BLaER1 treated with 17β-estradiol and CSF1 and Interleukin-3, amounts not matched to agents 10 nM and 100 nM (cell line): ENCODE measurements around the gene LAIR2.

ENCODE experiments used
- H3K27ac ChIP-seq, 11 experiments: shearing (Covaris generic); formaldehyde crosslinking; 2 replicates each; pipeline ENCODE4 v1.8.1; 2022
- H3K27me3 ChIP-seq, 11 experiments: shearing (Covaris generic); formaldehyde crosslinking; 2 replicates each; pipeline ENCODE4 v1.8.1; 2022
- H3K36me3 ChIP-seq, 11 experiments: shearing (Covaris generic); formaldehyde crosslinking; 2 replicates each; pipeline ENCODE4 v1.8.1; 2022
- H3K4me1 ChIP-seq, 10 experiments: shearing (Covaris generic); formaldehyde crosslinking; 2 replicates each; pipeline ENCODE4 v1.8.1; 2022
- H3K4me2 ChIP-seq, 11 experiments: shearing (Covaris generic); formaldehyde crosslinking; 2 replicates each; pipeline ENCODE4 v1.8.1; 2022
- H3K4me3 ChIP-seq, 10 experiments: shearing (Covaris generic); formaldehyde crosslinking; 2 replicates each; pipeline ENCODE4 v1.8.1; 2022
- H3K9ac ChIP-seq, 11 experiments: shearing (Covaris generic); formaldehyde crosslinking; 2 replicates each; pipeline ENCODE4 v1.8.1; 2022
- H3K9me3 ChIP-seq, 11 experiments: shearing (Covaris generic); formaldehyde crosslinking; replicated peaks in 1 of 11; 2 replicates each; pipeline ENCODE4 v1.8.1; 2022
- H4K20me1 ChIP-seq, 11 experiments: shearing (Covaris generic); formaldehyde crosslinking; 2 replicates each; pipeline ENCODE4 v1.8.1; 2022
- Cebpa-rat ChIP-seq, 11 experiments: shearing (Covaris generic); IDR thresholded peaks; 2 replicates each; pipeline ENCODE4 v1.8.1; 2022

The LAIR2 gene

DNA sequence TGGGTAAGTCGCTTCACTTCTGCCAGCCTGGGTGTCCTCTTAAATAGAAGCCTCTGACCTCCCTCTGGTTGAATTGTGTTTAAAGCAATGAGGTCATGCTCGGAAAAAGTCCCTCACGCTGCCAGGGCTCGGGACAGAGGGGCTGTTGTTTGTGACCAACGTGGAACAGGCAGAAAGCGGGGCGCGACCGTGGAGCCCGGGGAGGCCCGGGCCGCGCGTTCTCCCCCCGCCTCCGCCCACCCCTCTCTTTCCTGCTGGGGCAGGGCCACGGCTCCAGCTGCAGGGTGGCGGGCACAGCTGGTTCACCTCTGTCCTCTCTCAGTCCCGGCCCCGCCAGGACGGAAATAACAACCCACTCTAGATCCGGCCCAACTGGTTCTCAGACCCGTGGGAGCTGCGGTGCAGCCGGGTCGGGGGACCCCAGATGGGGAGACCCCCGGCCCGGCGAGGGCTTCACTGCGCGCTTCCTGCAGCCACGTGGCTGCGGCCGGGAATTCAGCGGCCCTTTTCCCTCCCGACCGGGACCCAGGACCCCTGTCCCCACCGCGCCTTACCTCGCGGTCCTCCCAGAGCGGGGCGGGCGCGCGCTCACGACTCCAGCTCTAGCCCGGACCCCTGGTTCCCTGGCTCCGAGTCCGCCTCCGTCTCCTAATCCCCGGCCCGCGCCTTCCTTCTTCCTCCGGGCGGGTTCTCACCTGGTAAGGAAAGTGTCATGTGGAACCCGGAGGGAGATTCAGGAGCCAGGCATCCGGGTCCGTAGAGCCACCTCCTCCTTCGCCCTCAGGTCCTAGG, 31.4 kb upstream of the LAIR2 start:
- no peak for TF ChIP-seq Cebpa-rat (IDR thresholded peaks at IDR 0.05)
- H3K36me3 ChIP-seq: no peaks in the 10 kb centered on the region
- peak overlapping the region; percentile 61 to 72 (median 61) for H3K4me3 ChIP-seq
- H4K20me1 ChIP-seq: no peaks in the 10 kb centered on the region
- H3K27ac ChIP-seq: peak overlapping the region; percentile 40 to 95 (median 73); a peak in 21 of 22 replicates
- H3K9ac ChIP-seq: peak overlapping the region; percentile 65 to 90 (median 77)
- peak overlapping the region; percentile 93 to 100 (median 100) for H3K4me2 ChIP-seq
- peaks cover 0 to 35% (median 0%) of the 10 kb centered on the region in 11 experiments; a peak in 6 of 22 replicates for H3K27me3 ChIP-seq
- H3K9me3 ChIP-seq: no peaks in the 10 kb centered on the region
- H3K4me1 ChIP-seq: peaks cover 48 to 61% (median 53%) of the 10 kb centered on the region in 10 experiments

DNA sequence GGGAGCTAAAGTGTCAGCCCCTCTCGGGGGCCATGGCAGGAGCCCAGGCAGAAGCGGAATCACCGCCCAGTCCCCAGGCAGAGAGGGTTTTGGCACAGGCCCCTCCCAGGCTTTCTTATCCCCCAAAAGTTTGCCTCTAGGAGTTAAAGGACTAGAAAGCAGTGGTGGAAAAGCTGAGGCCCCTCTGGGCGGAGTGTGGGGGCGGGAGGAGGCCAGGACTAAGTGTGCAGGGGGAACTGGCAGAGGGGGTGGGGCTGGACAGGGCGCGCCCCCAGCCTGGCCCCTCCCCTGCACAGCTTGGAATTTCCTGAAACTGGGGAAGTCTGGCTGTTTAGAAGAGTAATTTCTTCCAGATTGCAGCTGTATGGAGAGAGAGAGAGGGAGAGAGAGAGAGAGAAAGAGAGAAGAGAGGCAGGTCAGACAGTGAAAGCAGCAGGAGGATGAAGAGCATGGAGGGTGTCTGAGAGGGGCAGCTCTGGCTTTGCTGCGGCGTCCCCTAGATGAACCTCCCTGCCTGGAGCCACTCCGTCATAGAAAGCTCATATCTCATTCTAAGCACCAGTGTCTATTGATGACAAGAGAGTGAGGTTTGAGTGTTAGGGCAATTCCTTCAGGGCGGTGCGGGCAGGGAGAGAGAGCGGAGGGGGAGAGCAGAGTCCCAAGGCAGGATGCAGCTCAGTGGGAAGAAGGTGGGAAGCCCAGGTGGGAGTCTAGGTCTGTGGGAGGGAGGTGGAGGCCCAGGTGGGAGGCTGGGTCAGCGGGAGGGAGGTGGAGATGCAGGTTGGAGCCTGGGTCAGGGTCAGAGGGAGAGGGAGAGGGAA, 29.4 kb upstream of the LAIR2 start, which contains the start of gene CDC42EP5:
TSS of gene CDC42EP5 (minus strand) at position 226 of the 821 bp plus-strand sequence. CDS start 7,749 bp downstream, outside the sequence.
- peak within 1 kb of the TSS; percentile 42 to 73 (median 56); a peak in 19 of 22 replicates for H3K9ac ChIP-seq

DNA sequence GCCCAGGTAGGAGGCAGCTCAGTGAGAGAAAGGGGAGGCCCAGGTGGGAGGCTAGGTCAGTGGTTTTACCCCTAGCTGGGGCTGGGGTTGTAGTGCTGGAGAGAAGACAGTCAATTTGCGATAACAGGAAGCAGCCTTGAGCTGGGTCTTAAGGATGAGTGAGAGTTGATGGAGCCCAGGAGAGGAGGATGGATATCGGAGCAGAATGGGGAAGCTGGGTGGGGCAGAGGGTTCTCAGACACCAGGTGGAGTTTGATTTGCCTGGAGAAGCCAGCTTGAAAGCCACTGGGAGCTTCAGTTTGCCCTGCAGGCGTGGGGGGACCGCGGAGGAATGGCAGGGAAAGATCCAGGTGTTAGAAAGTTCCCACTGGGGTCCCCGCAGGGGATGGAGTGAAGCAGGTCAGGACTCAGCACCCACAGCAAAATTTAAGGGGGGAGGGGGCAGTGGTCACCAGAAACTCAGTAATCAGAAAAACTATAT, 28.7 kb upstream of the LAIR2 start:
- Histone ChIP-seq H3K27ac (peak overlapping the region in 2 of 11 experiments; percentile 55 to 56; a peak in 3 of 22 replicates), H3K4me2 (peak overlapping the region; percentile 65 to 95 (median 85); a peak in 21 of 22 replicates), H3K4me3 (no peak overlapping the region), H3K9me3 (no peaks in the 10 kb centered on the region), H3K9ac (0 out of 22 replicates have a peak overlapping the region, but pooled peaks of 2 of the 11 experiments have one; percentile 42 to 68), H3K27me3 (peaks cover 0 to 61% (median 0%) of the 10 kb centered on the region in 11 experiments; a peak in 8 of 22 replicates), H3K36me3 (no peaks in the 10 kb centered on the region), H3K4me1 (peaks cover 40 to 46% (median 41%) of the 10 kb centered on the region in 10 experiments), H4K20me1 (peaks cover 0 to 8% (median 0%) of the 10 kb centered on the region in 11 experiments; a peak in 4 of 22 replicates)
- no peak for TF ChIP-seq Cebpa-rat (IDR thresholded peaks at IDR 0.05)

More for the DNA sequence above, 29.4 kb upstream of the LAIR2 start, which contains the start of gene CDC42EP5:
- H3K9me3 ChIP-seq: no peaks in the 10 kb centered on the region
- H4K20me1 ChIP-seq: peaks cover 0 to 7% (median 0%) of the 10 kb centered on the region in 11 experiments; a peak in 4 of 22 replicates
- H3K27me3 ChIP-seq: peaks cover 0 to 56% (median 0%) of the 10 kb centered on the region in 11 experiments; a peak in 8 of 22 replicates
- H3K36me3 ChIP-seq: no peaks in the 10 kb centered on the region
- peak within 1 kb of the TSS in 8 of 11 experiments; percentile 0 to 56 (median 42); a peak in 10 of 22 replicates for H3K27ac ChIP-seq
- peaks cover 46 to 51% (median 47%) of the 10 kb centered on the region in 10 experiments for H3K4me1 ChIP-seq
- peak within 1 kb of the TSS in 9 of 10 experiments; percentile 28 to 62 (median 50); a peak in 13 of 20 replicates for H3K4me3 ChIP-seq
- peak within 1 kb of the TSS; percentile 65 to 95 (median 85) for H3K4me2 ChIP-seq
- no peak for TF ChIP-seq Cebpa-rat (IDR thresholded peaks at IDR 0.05)

DNA sequence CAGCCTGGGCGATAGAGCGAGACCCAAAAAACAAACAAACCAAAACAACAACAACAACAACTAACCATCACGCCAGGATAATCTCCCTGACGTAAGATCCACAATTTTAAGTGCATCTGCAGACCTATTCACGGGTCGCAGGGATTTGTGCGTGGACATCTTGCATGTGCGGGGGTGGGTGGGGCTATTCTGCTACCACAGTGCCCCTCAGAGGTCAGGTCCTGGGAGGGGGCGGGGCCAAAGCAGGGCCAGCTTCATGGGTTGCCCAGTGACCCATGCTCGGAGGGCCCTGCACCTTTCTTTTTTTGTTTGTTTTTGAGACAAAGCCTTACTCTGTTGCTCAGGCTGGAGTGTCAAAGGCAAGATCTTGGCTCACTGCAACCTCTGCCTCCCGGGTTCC, 26.9 kb upstream of the LAIR2 start:
- no peak overlapping the region for H3K4me2 ChIP-seq
- no peak overlapping the region for H3K4me3 ChIP-seq
- no peaks in the 10 kb centered on the region for H3K36me3 ChIP-seq
- peaks cover 0 to 60% (median 0%) of the 10 kb centered on the region in 11 experiments; a peak in 8 of 22 replicates for H3K27me3 ChIP-seq
- no peaks in the 10 kb centered on the region for H3K9me3 ChIP-seq
- H4K20me1 ChIP-seq: peaks cover 0 to 8% (median 0%) of the 10 kb centered on the region in 11 experiments; a peak in 4 of 22 replicates
- H3K27ac ChIP-seq: no peak overlapping the region
- TF ChIP-seq Cebpa-rat (IDR thresholded peaks at IDR 0.05): no peak
- peaks cover 24 to 43% (median 33%) of the 10 kb centered on the region in 10 experiments for H3K4me1 ChIP-seq
- no peak overlapping the region for H3K9ac ChIP-seq

DNA sequence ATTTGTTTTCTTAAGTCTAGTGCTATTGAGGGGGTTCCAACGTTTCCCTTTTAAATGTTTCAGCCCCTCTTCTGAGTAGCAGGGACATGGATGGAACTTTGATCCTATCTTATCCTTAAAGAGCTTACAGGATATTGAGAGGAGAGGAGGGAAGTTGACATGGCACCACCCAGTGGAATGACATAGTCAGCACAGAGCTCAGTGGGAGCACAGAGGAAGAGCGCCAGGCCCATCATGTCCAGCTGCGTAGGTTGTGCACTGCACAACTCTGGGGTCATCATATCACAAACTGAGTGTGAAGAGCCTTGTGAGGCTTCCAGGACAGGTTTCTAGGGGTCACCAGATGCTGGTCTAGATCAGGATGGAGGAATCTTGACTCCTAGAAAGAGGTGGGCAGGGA, 25.0 kb upstream of the LAIR2 start:
- no peaks in the 10 kb centered on the region for H3K9me3 ChIP-seq
- peaks cover 0 to 64% (median 0%) of the 10 kb centered on the region in 11 experiments; a peak in 8 of 22 replicates for H3K27me3 ChIP-seq
- H3K4me1 ChIP-seq: peaks cover 32 to 49% (median 38%) of the 10 kb centered on the region in 10 experiments
- H3K36me3 ChIP-seq: no peaks in the 10 kb centered on the region
- no peak overlapping the region for H3K4me3 ChIP-seq
- 0 out of 22 replicates have a peak overlapping the region, but pooled peaks of 1 of the 11 experiments have one; percentile 2 for H3K9ac ChIP-seq
- TF ChIP-seq Cebpa-rat (IDR thresholded peaks at IDR 0.05): no peak
- H3K4me2 ChIP-seq: peak overlapping the region in 1 of 11 experiments; percentile 19; a peak in 2 of 22 replicates
- H4K20me1 ChIP-seq: peaks cover 0 to 8% (median 0%) of the 10 kb centered on the region in 11 experiments; a peak in 4 of 22 replicates
- no peak overlapping the region for H3K27ac ChIP-seq

DNA sequence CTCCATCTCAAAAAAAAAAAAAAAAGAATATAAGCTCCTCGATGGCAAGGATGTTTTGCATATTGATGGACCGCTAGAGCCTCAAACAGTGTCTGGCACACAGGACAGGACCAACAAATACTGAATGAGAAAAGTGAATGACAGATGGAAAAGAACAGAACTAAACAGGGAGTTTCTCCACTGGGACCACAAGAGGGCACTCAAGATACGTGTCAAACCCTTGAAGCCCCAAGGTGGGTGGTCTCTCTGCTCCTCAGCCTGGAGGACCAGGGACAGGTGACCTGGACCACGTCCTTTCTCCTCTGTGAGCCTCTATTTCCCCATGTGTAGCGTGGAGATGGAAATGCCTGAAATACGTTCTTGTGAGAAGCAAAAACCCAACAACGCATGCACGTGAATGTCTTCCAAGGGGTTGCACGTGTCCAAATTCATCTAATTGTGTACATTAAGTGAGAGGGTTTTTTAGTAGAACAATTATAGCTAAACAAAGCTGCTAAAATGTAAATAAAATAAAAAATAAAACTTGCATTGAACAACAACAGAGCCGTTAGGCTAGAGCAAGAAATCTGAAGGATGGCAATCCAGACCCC, 23.9 kb upstream of the LAIR2 start:
- Histone ChIP-seq H4K20me1 (peaks cover 0 to 8% (median 0%) of the 10 kb centered on the region in 11 experiments; a peak in 4 of 22 replicates), H3K27ac (no peak overlapping the region), H3K4me2 (no peak overlapping the region), H3K4me1 (peaks cover 30 to 49% (median 38%) of the 10 kb centered on the region in 10 experiments), H3K4me3 (no peak overlapping the region), H3K9ac (no peak overlapping the region), H3K27me3 (peaks cover 0 to 69% (median 0%) of the 10 kb centered on the region in 11 experiments; a peak in 8 of 22 replicates), H3K36me3 (no peaks in the 10 kb centered on the region), H3K9me3 (no peaks in the 10 kb centered on the region)
- no peak for TF ChIP-seq Cebpa-rat (IDR thresholded peaks at IDR 0.05)

DNA sequence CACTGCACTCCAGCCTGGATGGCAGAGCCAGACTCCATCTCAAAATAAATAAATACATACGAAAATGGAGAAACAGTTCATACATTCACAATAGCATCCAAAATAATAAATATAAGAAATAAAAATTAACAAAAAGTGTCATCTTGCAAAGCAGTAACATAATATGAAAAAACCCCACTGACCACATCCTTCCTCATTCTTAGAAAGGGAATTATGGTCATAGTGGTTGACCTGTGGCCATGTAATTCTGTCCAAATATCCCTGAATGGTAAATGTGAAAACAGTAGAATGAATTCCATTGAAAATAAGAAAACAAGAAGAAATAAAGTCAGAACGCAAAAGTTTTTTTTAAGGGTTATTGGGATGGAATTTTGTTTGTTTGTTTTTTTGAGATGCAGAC, 22.6 kb upstream of the LAIR2 start:
- H3K27me3 ChIP-seq: peaks cover 0 to 78% (median 0%) of the 10 kb centered on the region in 11 experiments; a peak in 8 of 22 replicates
- no peak overlapping the region for H3K4me3 ChIP-seq
- no peaks in the 10 kb centered on the region for H3K36me3 ChIP-seq
- no peak for TF ChIP-seq Cebpa-rat (IDR thresholded peaks at IDR 0.05)
- peaks cover 27 to 48% (median 36%) of the 10 kb centered on the region in 10 experiments for H3K4me1 ChIP-seq
- peak overlapping the region in 9 of 11 experiments; percentile 2 to 69 (median 48); a peak in 12 of 22 replicates for H3K4me2 ChIP-seq
- H3K9ac ChIP-seq: no peak overlapping the region
- peaks cover 0 to 8% (median 0%) of the 10 kb centered on the region in 11 experiments; a peak in 4 of 22 replicates for H4K20me1 ChIP-seq
- H3K9me3 ChIP-seq: no peaks in the 10 kb centered on the region
- no peak overlapping the region for H3K27ac ChIP-seq
